B cell (primary cell): ENCODE data around the gene TUBA8. TPM values are rescaled to one million over a fixed set of nuclear protein-coding genes. Genes with fewer than 3 reads are reported as not detected.
"Not testable (repeated sequence)": the region's sequence is repeated elsewhere in the genome, so short reads cannot be mapped to it uniquely, and the experiment has no call there.

ENCODE experiments used
- ATAC-seq: fragments of 200-7000 bp; cut with Tn5 transposase; one replicate; pipeline ENCODE4 v1.10.0; 2021; ENCODE audit warnings: low read depth, mild to moderate bottlenecking, moderate number of reproducible peaks, moderate library complexity
- CTCF ChIA-PET: fragments of 350-600 bp; sonication (Branson Sonifier 250); formaldehyde crosslinking; loops from one replicate; lab custom pipeline; 2021; ENCODE audit warnings: antibody characterized with exemption, inconsistent platforms; lab: Charles Lee
- POLR2A ChIA-PET: fragments of 350-600 bp; sonication (Branson Sonifier 250); formaldehyde crosslinking; loops from one replicate; lab custom pipeline; 2021; ENCODE audit warnings: antibody characterized with exemption; lab: Charles Lee
- DNase-seq: peaks from one replicate; pipeline ENCODE4 v3.0.0; 2013
- H2AFZ ChIP-seq: 2 replicates; pipeline ENCODE4 v1.6.1; 2012; ENCODE audit warnings: mild to moderate bottlenecking, low read depth, low read length; ENCODE audit not compliant: insufficient read depth, poor library complexity, severe bottlenecking
- H3K27ac ChIP-seq, 2 donors: 1 replicate in 1 of 2; 2 replicates in 1 of 2; pipeline ENCODE4 v1.5.1; 2012 to 2013; ENCODE audit warnings: low read length in 2 of 2, mild to moderate bottlenecking in 2 of 2, moderate library complexity in 1 of 2
- H3K27me3 ChIP-seq, 4 experiments: fragments of 200-600 bp in 1 of 4; sonication (generic) in 1 of 4; replicated peaks in 1 of 4; 1 replicate in 2 of 4; 2 replicates in 2 of 4; pipeline versions ENCODE4 v1.6.1 to v1.7.0; 2013 to 2016; ENCODE audit warnings: low read length in 3 of 4, mild to moderate bottlenecking in 2 of 4, mixed read lengths in 1 of 4, moderate library complexity in 1 of 4; ENCODE audit not compliant: insufficient read depth in 4 of 4, control insufficient read depth in 3 of 4; ENCODE audit errors: control extremely low read depth in 1 of 4
- H3K36me3 ChIP-seq, 2 experiments: replicated peaks in 1 of 2; 1 replicate in 1 of 2; 2 replicates in 1 of 2; pipeline versions ENCODE4 v1.6.1 to v1.7.1; 2013; ENCODE audit warnings: low read length in 1 of 2; ENCODE audit not compliant: insufficient read depth in 2 of 2, control insufficient read depth in 1 of 2; ENCODE audit errors: control extremely low read depth in 1 of 2, extremely low read depth in 1 of 2
- H3K4me1 ChIP-seq, 2 donors: fragments of 200-600 bp in 1 of 2; sonication (generic) in 1 of 2; 1 replicate in 1 of 2; 2 replicates in 1 of 2; pipeline versions ENCODE4 v1.5.1 to v1.6.1; 2013 to 2017; ENCODE audit warnings: low read length in 2 of 2; ENCODE audit not compliant: control insufficient read depth in 2 of 2, insufficient read depth in 2 of 2
- H3K4me2 ChIP-seq: replicated peaks from 2 replicates; pipeline ENCODE3; 2012; ENCODE audit warnings: mild to moderate bottlenecking, low read depth, low read length; ENCODE audit not compliant: poor library complexity, severe bottlenecking
- H3K4me3 ChIP-seq, 5 experiments: fragments of 200-600 bp in 1 of 5; sonication (generic) in 1 of 5; 1 replicate in 3 of 5; 2 replicates in 2 of 5; pipeline versions ENCODE4 v1.5.1 to v1.7.0; 2011 to 2016; ENCODE audit warnings: low read length in 4 of 5, mild to moderate bottlenecking in 4 of 5, low read depth in 2 of 5, control low read depth in 1 of 5, moderate library complexity in 1 of 5; ENCODE audit not compliant: insufficient read depth in 1 of 5; ENCODE audit errors: control extremely low read depth in 1 of 5, extremely low read depth in 1 of 5
- H3K79me2 ChIP-seq: fragments of 200-600 bp; sonication (generic); one replicate; pipeline ENCODE4 v1.6.0; 2016; ENCODE audit warnings: low read length; ENCODE audit not compliant: control insufficient read depth, insufficient read depth
- H3K9ac ChIP-seq: fragments of 200-600 bp; sonication (generic); 2 replicates; pipeline ENCODE4 v1.6.1; 2017; ENCODE audit warnings: mild to moderate bottlenecking, low read length, moderate library complexity
- H3K9me3 ChIP-seq, 3 donors: one replicate each; pipeline versions ENCODE4 v1.6.1 to v1.7.1; 2013; ENCODE audit warnings: low read length in 2 of 3; ENCODE audit not compliant: control insufficient read depth in 2 of 3, insufficient read depth in 1 of 3; ENCODE audit errors: control extremely low read depth in 1 of 3
- H4K20me1 ChIP-seq: 2 replicates; pipeline ENCODE4 v1.6.0; 2012; ENCODE audit warnings: mild to moderate bottlenecking, low read length; ENCODE audit not compliant: insufficient read depth, control insufficient read depth, poor library complexity, severe bottlenecking
- H3K27ac Mint-ChIP-seq: one replicate; pipeline ENCODE4 v1.8.0; 2021; ENCODE audit warnings: mixed read lengths
- H3K27me3 Mint-ChIP-seq: one replicate; pipeline ENCODE4 v1.8.0; 2021; ENCODE audit warnings: mixed read lengths
- H3K4me1 Mint-ChIP-seq: one replicate; pipeline ENCODE4 v1.8.0; 2021; ENCODE audit warnings: mixed read lengths
- H3K4me3 Mint-ChIP-seq: one replicate; pipeline ENCODE4 v1.8.0; 2021; ENCODE audit warnings: mixed read lengths
- H3K9me3 Mint-ChIP-seq: one replicate; pipeline ENCODE4 v1.8.0; 2022; ENCODE audit warnings: mixed read lengths; ENCODE audit not compliant: insufficient read depth
- CTCF ChIP-seq: fragments of 200-600 bp; IDR thresholded peaks from one replicate; pipeline ENCODE4 v1.8.0; 2022; ENCODE audit warnings: antibody characterized with exemption, mild to moderate bottlenecking
- EZH2 ChIP-seq: IDR thresholded peaks from 2 replicates; pipeline ENCODE4 v1.6.1; 2012; ENCODE audit warnings: borderline replicate concordance, low read depth, mild to moderate bottlenecking, moderate library complexity, low read length; ENCODE audit not compliant: insufficient read depth, poor library complexity, severe bottlenecking
- WGBS: methylation state at CpG from one replicate; pipeline ENCODE4 v1.1.5; 2013; ENCODE audit warnings: missing lambda C conversion rate; ENCODE audit not compliant: insufficient coverage; 5-methylcytosine and 5-hydroxymethylcytosine counted together
- intact Hi-C: fragments of 100-400 bp; cut with micrococcal nuclease; formaldehyde crosslinking; loops from one replicate; pipeline ENCODE4 v1.10.0; 2022
- polyA plus RNA-seq: library from polyadenylated mRNA; depleted of rRNA; stranded (reverse); fragments of >200 nt; gene quantifications from 2 replicates; pipeline ENCODE4 v1.2.3, GENCODE V29; 2012
- total RNA-seq, 2 donors: library from RNA; stranded (reverse); fragments of 120-200 nt in 1 of 2; gene quantifications; 1 replicate in 1 of 2; 2 replicates in 1 of 2; pipeline versions ENCODE4 v1.2.3 to v1.2.4, GENCODE V29; 2013 to 2022

TUBA8 gene
- total and polyA plus RNA-seq, 2 donors (not counting 1 experiment from before 2014, with no cell fraction given), result 1.8 to 3.4 TPM

GRCh38 chr22:18071307-18071967, 39.2 kb upstream of the TUBA8 start:
- H3K9me3 Mint-ChIP-seq, H3K36me3 ChIP-seq, intact Hi-C loops, ATAC-seq, H3K27me3 ChIP-seq, H3K79me2 ChIP-seq, H2AFZ ChIP-seq, H4K20me1 ChIP-seq, H3K27me3 Mint-ChIP-seq, H3K9me3 ChIP-seq: not testable (repeated sequence)
- Mint-ChIP-seq H3K27ac (peak overlapping the region; percentile 65), H3K4me1 (peaks cover 67% of the 10 kb centered on the region), H3K4me3 (peak overlapping the region; percentile 60)
- Histone ChIP-seq H3K4me3 (peak overlapping the region in 1 of 5 experiments; percentile 35), H3K4me2 (peak overlapping the region; percentile 61), H3K9ac (peak overlapping the region; percentile 13), H3K4me1 (peaks cover 58 to 66% of the 10 kb centered on the region in 2 donors), H3K27ac (peak overlapping the region; percentile 21 to 37)
- peak; percentile 31 for DNase-seq
- ChIA-PET CTCF (interaction anchor here (1.0 to 9.6 kb wide), 8 partner anchors 14 to 328 kb away, joined by 4 to 250 read pairs (median 6); partner anchors contain the start of gene MICAL3), POLR2A (interaction anchor here (2.3 kb wide), 1 partner anchor 15 kb away, joined by 18 read pairs; no protein-coding TSS in a partner anchor)
- WGBS, result 65% methylated on average over 2 of the region's 7 CpGs

DNA sequence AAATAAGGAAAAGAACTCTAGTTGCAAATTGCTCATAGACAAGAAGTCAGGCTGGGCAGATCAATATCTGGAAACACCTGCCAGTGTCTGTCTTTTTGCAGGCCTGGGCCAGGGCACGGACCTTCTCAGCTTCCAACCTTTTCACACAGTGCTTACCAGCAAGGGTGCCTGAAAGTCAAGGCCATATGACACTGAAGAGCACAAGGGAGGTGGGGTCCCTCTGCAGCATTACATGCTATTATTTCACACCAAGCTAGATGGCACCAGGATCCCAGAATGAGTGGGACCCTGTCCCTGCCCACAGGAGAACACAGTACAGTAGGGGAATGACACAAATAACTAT, 38.7 kb upstream of the TUBA8 start:
- ChIA-PET POLR2A (interaction anchor here (0.6 to 2.3 kb wide), 2 partner anchors 15 to 75 kb away, joined by 3 to 18 read pairs; no protein-coding TSS in a partner anchor), CTCF (interaction anchor here (1.0 to 9.6 kb wide), 8 partner anchors 15 to 329 kb away, joined by 4 to 250 read pairs (median 6); partner anchors contain the start of gene MICAL3)
- peak overlapping the region in 1 of 2 donors; percentile 37 for H3K27ac ChIP-seq
- Mint-ChIP-seq H3K27ac (peak overlapping the region; percentile 65), H3K4me3 (peak overlapping the region; percentile 60), H3K4me1 (peaks cover 67% of the 10 kb centered on the region), H3K9me3 (no peaks in the 10 kb centered on the region), H3K27me3 (no peaks in the 10 kb centered on the region)
- peak overlapping the region; percentile 61 for H3K4me2 ChIP-seq
- H3K9ac ChIP-seq, result peak overlapping the region; percentile 13
- H3K79me2 ChIP-seq, result peaks cover 9% of the 10 kb centered on the region
- no peak for ATAC-seq
- no peaks in the 10 kb centered on the region for H3K27me3 ChIP-seq
- H4K20me1 ChIP-seq, result no peaks in the 10 kb centered on the region
- WGBS, result 89% methylated on average over 1 of the region's 1 CpG
- H3K4me1 ChIP-seq, result peaks cover 58 to 66% of the 10 kb centered on the region in 2 donors
- H3K4me3 ChIP-seq, result peak overlapping the region in 1 of 5 experiments; percentile 35
- no peak overlapping the region for H2AFZ ChIP-seq
- H3K36me3 ChIP-seq, result no peaks in the 10 kb centered on the region
- no peak for DNase-seq
- TF ChIP-seq CTCF (no peak), EZH2 (no peak)
- intact Hi-C loops, result no loop called here
- no peaks in the 10 kb centered on the region for H3K9me3 ChIP-seq
